Testis (tissue), 2 donors: ENCODE data around the gene RPUSD4.

Experiments used
- POLR2A ChIP-seq: fragments of 450-650 bp; IDR thresholded peaks from one replicate; pipeline ENCODE4 v1.6.1; 2017; ENCODE audit warnings: antibody characterized with exemption, mild to moderate bottlenecking, moderate library complexity
- TF ChIP-seq, protein P1 (sequence below), 3 experiments: fragments of 450-650 bp in 2 of 3; fragments of 200-600 bp in 1 of 3; sonication (generic) in 1 of 3; IDR thresholded peaks; one replicate each; pipeline ENCODE4 v1.5.1; 2016 to 2019; ENCODE audit warnings: antibody characterized with exemption in 3 of 3, mild to moderate bottlenecking in 2 of 3, moderate library complexity in 1 of 3

DNA sequence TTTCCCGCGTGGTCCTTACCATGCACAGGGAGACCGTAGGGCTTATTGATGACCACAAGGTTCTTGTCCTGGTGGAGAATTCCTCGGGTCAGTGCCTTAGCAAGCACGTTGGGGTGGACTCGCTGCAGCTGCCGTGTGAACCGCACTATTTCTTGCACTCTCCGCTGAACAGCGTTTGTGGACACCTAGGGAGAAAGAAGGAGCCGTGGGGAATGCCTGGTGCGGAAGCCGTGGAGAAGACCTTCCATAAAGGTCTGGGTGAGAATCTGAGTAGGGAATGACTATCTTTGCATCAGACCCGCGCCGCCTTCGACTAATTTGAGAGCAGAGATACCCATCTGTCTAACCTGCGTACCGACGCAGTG, 597 bp downstream of the RPUSD4 start:
- TF ChIP-seq, protein P1, sequence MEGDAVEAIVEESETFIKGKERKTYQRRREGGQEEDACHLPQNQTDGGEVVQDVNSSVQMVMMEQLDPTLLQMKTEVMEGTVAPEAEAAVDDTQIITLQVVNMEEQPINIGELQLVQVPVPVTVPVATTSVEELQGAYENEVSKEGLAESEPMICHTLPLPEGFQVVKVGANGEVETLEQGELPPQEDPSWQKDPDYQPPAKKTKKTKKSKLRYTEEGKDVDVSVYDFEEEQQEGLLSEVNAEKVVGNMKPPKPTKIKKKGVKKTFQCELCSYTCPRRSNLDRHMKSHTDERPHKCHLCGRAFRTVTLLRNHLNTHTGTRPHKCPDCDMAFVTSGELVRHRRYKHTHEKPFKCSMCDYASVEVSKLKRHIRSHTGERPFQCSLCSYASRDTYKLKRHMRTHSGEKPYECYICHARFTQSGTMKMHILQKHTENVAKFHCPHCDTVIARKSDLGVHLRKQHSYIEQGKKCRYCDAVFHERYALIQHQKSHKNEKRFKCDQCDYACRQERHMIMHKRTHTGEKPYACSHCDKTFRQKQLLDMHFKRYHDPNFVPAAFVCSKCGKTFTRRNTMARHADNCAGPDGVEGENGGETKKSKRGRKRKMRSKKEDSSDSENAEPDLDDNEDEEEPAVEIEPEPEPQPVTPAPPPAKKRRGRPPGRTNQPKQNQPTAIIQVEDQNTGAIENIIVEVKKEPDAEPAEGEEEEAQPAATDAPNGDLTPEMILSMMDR (IDR thresholded peaks at IDR 0.05): no peak
- TF ChIP-seq POLR2A: no peak
